IPS DF 6.9 (cell line): ENCODE measurements around the gene INTS2.
"Not testable (repeated sequence)": the region's sequence is repeated elsewhere in the genome, so short reads cannot be mapped to it uniquely, and the experiment has no call there.

Experiments used
- DNase-seq: peaks from one replicate; pipeline ENCODE4 v3.0.0-alpha.2; 2013; ENCODE audit warnings: low read depth, low spot score
- H3K27ac ChIP-seq: one replicate; pipeline ENCODE4 v1.5.1; 2013; ENCODE audit warnings: low read length, control low read depth
- H3K27me3 ChIP-seq: 2 replicates; pipeline ENCODE4 v1.6.1; 2013; ENCODE audit warnings: mild to moderate bottlenecking, low read length; ENCODE audit not compliant: control insufficient read depth, insufficient read depth
- H3K36me3 ChIP-seq: 2 replicates; pipeline ENCODE4 v1.6.1; 2013; ENCODE audit warnings: low read length; ENCODE audit not compliant: control insufficient read depth, insufficient read depth
- H3K4me1 ChIP-seq: 2 replicates; pipeline ENCODE4 v1.6.1; 2013; ENCODE audit warnings: low read length; ENCODE audit not compliant: control insufficient read depth, insufficient read depth
- H3K4me3 ChIP-seq: 2 replicates; pipeline ENCODE4 v1.5.1; 2013; ENCODE audit warnings: mild to moderate bottlenecking, low read length
- H3K9me3 ChIP-seq: 2 replicates; pipeline ENCODE4 v1.6.1; 2013; ENCODE audit warnings: low read length, inconsistent platforms; ENCODE audit not compliant: control insufficient read depth, insufficient read depth
- WGBS: extraction: QIAGEN DNeasy Blood & Tissue Kit; methylation state at CpG from one replicate; pipeline ENCODE4 v1.1.7; 2013; ENCODE audit warnings: mixed read lengths, missing lambda C conversion rate; ENCODE audit not compliant: insufficient read length, insufficient coverage; 5-methylcytosine and 5-hydroxymethylcytosine counted together

Gene INTS2

GRCh38 chr17:61825448-61826137 lies 102.2 kb downstream of the INTS2 start:
- WGBS = no CpG with 5 or more reads among the region's 2 CpGs
- Histone ChIP-seq H3K9me3 (no peaks in the 10 kb centered on the region), H3K27ac (no peak overlapping the region), H3K36me3 (no peaks in the 10 kb centered on the region), H3K27me3 (no peaks in the 10 kb centered on the region), H3K4me1 (no peaks in the 10 kb centered on the region), H3K4me3 (no peak overlapping the region)
- no peak for DNase-seq

- no CpG with 5 or more reads among the region's 6 CpGs for WGBS
- Histone ChIP-seq H3K4me1 (no peaks in the 10 kb centered on the region), H3K4me3 (no peak overlapping the region), H3K27ac (no peak overlapping the region), H3K36me3 (no peaks in the 10 kb centered on the region), H3K27me3 (no peaks in the 10 kb centered on the region), H3K9me3 (no peaks in the 10 kb centered on the region)
- no peak for DNase-seq
Measured at GRCh38 chr17:61822326-61823285, 105.2 kb downstream of the INTS2 start.

GRCh38 chr17:61821655-61822054 lies 106.1 kb downstream of the INTS2 start:
- Histone ChIP-seq H3K27ac (no peak overlapping the region), H3K4me3 (no peak overlapping the region), H3K4me1 (no peaks in the 10 kb centered on the region), H3K36me3 (no peaks in the 10 kb centered on the region), H3K9me3 (no peaks in the 10 kb centered on the region), H3K27me3 (no peaks in the 10 kb centered on the region)
- DNase-seq = no peak
- no CpG with 5 or more reads among the region's 4 CpGs for WGBS

GRCh38 chr17:61819265-61819664 lies 108.5 kb downstream of the INTS2 start:
- H3K27ac ChIP-seq, H3K4me3 ChIP-seq, H3K4me1 ChIP-seq, H3K36me3 ChIP-seq, H3K9me3 ChIP-seq, H3K27me3 ChIP-seq, DNase-seq: not testable (repeated sequence)
- no CpG with 5 or more reads among the region's 3 CpGs for WGBS

- H3K27ac ChIP-seq = no peak overlapping the region
- H3K4me1 ChIP-seq = no peaks in the 10 kb centered on the region
- no peaks in the 10 kb centered on the region for H3K36me3 ChIP-seq
- DNase-seq = no peak
- H3K4me3 ChIP-seq = no peak overlapping the region
- no peaks in the 10 kb centered on the region for H3K9me3 ChIP-seq
- no peaks in the 10 kb centered on the region for H3K27me3 ChIP-seq
Measured at GRCh38 chr17:61818225-61818624, 109.6 kb downstream of the INTS2 start.

GRCh38 chr17:61817452-61817851 lies 110.3 kb downstream of the INTS2 start:
- Histone ChIP-seq H3K27ac (no peak overlapping the region), H3K36me3 (no peaks in the 10 kb centered on the region), H3K9me3 (no peaks in the 10 kb centered on the region), H3K4me3 (no peak overlapping the region), H3K27me3 (no peaks in the 10 kb centered on the region), H3K4me1 (no peaks in the 10 kb centered on the region)
- WGBS = no CpG with 5 or more reads among the region's 3 CpGs
- DNase-seq = no peak

- no peak for DNase-seq
- Histone ChIP-seq H3K4me3 (no peak overlapping the region), H3K27ac (no peak overlapping the region), H3K9me3 (no peaks in the 10 kb centered on the region), H3K27me3 (no peaks in the 10 kb centered on the region), H3K36me3 (no peaks in the 10 kb centered on the region), H3K4me1 (no peaks in the 10 kb centered on the region)
- WGBS = no CpG with 5 or more reads among the region's 4 CpGs
Measured at GRCh38 chr17:61816538-61816937, 111.2 kb downstream of the INTS2 start.

GRCh38 chr17:61815863-61816503 lies 111.8 kb downstream of the INTS2 start:
- no peaks in the 10 kb centered on the region for H3K27me3 ChIP-seq
- H3K27ac ChIP-seq = no peak overlapping the region
- no peaks in the 10 kb centered on the region for H3K36me3 ChIP-seq
- no peaks in the 10 kb centered on the region for H3K4me1 ChIP-seq
- WGBS = 100% methylated on average over 1 of the region's 5 CpGs
- H3K9me3 ChIP-seq = no peaks in the 10 kb centered on the region
- no peak overlapping the region for H3K4me3 ChIP-seq
- DNase-seq = no peak
